ENCODE data around the gene POFUT1.
"Not testable (repeated sequence)": the region's sequence is repeated elsewhere in the genome, so short reads cannot be mapped to it uniquely, and the experiment has no call there.

The POFUT1 gene

GRCh38 chr20:32207626-32208498 lies at the start of gene POFUT1, which contains the start of gene PLAGL2:
TSS of gene POFUT1 (plus strand) at chr20:32207880. CDS start at chr20:32207942, 62 bp downstream.
TSS of gene PLAGL2 (minus strand) at chr20:32207743. CDS start at chr20:32202178, 5,565 bp downstream.
- DNase-seq = peak; percentile 87

DNA sequence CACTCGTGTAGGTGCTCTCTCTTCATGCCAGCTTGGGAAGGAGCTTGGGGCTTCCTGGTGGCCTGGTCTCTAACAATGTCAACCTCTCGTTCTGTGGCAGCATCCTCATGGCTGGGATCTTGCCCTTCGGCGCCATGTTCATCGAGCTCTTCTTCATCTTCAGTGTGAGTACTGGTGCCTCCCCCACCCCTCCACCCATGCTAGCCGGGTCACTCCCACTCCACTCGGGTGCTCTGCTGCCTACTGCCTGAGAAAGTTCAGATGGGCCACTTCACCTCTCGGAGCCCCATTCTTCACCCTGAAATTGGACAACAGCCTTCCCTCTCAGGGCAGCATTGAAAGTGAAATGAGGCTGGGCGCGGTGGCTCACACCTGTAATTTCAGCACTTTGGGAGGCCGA lies 49.3 kb upstream of the POFUT1 start:
- no peak for DNase-seq

DNA sequence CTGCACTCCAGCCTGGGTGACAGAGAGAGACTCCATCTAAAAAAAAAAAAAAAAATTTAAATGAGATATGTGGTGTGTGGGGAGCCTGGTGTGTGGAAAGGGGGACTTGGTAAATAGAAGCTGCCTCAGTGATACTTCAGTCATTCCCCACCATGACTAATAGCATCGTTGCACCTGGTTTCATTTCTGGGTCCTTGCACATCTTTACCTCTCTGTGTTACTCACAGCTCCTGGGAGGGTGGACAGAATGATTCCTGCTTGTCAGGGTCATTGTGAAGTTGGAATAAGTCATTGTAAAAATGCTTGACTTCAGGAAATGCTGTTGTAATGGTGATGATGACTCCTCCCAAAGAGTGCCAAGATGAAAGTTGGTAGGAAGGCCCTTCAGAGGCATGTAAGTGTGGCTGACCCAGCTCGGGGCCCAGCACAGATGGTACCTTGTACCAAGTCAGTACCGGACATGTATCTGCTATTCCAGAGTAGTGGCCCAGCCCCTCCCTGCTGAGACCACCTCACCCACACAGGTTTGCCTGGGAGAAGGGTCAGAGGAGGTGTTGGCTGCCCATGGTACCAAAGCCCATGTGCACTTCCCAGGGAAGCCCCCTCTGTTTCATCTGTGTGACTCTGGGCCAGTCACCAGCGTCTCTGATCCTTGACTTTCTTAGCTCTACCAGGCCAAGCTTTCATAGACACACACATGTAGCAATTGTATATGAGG lies 48.6 kb upstream of the POFUT1 start:
- no peak for DNase-seq

- DNase-seq = no peak
Observed at GRCh38 chr20:32159766-32160221, 47.9 kb upstream of the POFUT1 start.

GRCh38 chr20:32160341-32160740 lies 47.3 kb upstream of the POFUT1 start:
- no peak for DNase-seq

- no peak for DNase-seq
Observed at GRCh38 chr20:32162351-32162750, 45.3 kb upstream of the POFUT1 start.

DNA sequence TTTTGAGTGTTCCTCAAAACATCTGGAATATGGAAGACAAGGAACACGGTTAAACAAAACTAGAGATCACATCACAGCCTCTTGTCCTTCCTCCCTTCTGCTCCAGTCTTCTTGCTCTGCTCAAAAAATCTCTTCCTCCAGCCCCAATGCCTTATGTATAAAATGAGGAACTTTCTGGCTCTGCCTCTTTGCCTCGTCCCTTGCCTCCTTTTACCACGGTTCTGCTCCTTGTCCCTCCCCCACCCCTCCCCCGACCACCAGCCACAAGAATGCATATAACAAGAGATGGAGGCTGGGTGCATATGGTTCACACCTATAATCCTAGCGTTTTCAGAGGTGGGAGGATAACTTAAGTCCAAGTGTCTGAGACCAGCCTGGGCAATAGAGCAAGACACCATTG lies 43.7 kb upstream of the POFUT1 start:
- no peak for DNase-seq

- DNase-seq = no peak
Observed at GRCh38 chr20:32164984-32165735, 42.5 kb upstream of the POFUT1 start.

GRCh38 chr20:32165836-32166545 lies 41.7 kb upstream of the POFUT1 start:
- no peak for DNase-seq

GRCh38 chr20:32167552-32167951 lies 40.1 kb upstream of the POFUT1 start:
- no peak for DNase-seq

DNA sequence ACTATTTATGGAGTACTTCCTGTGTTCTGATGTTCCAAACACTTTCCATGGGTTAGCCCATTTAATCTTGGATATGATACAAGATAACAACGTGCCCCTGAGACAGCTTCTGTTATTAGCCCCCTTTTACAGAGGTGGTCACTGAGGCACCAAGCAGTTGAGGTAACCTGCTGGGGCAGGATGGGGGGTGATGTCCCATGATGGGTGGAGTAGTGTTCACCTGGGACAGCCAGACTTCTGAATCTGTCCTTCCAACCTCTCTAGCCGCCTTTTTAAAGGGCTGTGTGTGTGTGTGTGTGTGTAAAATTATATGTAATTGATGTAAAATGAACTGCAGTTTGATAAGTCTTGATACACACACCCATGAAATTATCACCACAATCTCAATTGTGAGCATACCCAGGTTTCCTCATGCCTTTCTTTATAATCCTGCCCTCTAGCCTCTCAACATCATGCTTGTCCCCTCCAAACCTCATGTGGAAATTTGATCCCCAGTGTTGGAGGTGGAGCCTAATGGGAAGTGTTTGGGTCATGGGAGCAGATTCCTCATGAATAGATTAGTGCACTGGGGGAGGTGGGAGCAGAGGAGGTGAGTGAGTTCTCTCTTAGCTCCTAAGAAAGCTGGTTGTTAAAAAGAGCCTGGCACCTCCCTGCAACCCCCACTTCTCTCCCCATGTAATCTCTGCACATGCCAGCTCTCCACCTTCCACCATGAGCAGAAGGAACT lies 39.3 kb upstream of the POFUT1 start:
- peak; percentile 8 for DNase-seq

DNA sequence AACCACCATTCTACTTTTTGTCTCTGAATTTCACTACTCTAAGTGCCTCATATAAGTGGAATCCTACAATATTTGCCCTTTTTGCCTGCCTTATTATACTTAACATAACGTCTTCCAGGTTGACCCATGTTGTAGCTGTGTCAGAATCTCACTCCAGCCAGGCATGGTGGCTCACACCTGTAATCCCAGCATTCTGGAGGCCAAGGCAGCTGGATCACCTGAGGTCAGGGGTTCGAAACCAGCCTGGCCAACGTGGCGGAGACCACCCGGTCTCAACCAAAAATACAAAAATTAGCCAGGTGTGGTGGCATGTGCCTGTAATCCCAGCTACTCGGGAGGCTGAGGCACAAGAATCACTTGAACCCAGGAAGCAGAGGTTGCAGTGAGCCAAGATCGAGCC lies 30.0 kb upstream of the POFUT1 start:
- DNase-seq = not testable (repeated sequence)

- DNase-seq = no peak
Observed at GRCh38 chr20:32179515-32179914, 28.2 kb upstream of the POFUT1 start.

DNA sequence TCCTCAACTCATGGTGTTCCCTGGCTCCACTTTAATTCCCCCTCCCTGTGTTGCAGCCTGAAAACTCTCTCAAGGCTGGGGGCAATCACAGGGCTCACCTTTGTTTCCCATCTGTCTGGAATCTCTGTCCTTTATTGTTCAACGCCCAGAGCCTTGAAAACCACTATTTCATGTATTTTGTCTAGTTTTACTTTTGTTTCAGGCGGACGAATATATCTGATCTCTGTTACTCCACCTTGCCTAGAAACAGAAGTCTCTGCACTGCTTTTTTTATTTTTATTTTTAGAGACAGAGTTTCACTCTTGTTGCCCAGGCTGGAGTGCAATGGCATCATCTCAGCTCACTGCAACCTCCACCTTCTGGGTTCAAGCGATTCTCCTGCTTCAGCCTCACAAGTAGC lies 27.7 kb upstream of the POFUT1 start:
- DNase-seq = no peak

DNA sequence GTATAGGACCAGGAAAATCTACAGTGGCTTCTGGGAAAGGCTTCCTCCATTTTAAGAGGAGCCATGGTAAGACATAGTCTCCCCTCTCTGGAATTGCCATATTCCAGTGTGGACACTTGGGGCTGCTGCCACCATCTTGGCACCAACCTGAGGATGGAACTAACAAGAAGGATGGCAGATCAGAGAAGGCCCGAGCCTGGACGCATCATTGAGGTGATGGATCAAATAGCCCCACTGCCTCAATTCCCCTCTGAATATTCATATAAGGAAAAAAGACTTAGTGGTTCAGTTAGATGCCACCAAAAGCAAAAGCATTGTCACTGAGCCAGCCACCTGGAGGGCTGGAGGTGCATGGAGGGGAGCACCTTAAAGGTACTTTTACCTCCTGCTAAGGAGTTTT lies 26.1 kb upstream of the POFUT1 start:
- no peak for DNase-seq

DNA sequence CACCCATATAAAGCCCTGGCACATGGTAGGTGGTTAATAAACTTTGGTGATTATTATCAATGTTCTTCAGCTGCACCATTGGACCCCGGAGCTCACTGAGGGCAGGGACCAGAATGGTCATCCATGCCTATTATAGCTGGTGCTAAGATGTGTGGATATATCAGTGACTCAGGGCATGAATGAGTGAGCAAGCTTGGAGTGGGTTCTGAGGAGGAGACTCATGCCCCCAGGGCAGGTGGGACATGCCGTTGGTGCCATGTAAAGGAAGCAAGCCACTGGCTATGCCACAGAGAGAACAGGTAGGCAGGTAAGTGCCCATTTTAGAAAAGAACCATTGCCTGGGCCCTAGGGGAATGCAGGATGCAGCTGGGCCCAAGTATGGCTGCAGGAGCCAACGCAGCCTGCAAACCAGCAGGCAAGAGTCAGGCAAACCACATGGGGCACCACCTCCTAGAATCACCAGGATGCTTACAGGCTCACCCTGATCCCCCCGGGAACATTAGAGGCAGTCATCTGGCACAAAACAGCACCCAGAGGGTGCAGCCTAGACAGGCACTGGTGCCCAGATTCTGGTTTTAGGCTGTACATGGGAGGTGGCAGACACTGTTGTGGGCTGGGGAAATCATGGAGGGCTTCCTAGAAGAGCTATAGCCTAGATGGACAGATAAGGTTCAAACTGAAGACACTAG lies 23.6 kb upstream of the POFUT1 start:
- no peak for DNase-seq

GRCh38 chr20:32184961-32185603 lies 22.6 kb upstream of the POFUT1 start:
- no peak for DNase-seq

GRCh38 chr20:32186506-32186905 lies 21.2 kb upstream of the POFUT1 start:
- DNase-seq = no peak

DNA sequence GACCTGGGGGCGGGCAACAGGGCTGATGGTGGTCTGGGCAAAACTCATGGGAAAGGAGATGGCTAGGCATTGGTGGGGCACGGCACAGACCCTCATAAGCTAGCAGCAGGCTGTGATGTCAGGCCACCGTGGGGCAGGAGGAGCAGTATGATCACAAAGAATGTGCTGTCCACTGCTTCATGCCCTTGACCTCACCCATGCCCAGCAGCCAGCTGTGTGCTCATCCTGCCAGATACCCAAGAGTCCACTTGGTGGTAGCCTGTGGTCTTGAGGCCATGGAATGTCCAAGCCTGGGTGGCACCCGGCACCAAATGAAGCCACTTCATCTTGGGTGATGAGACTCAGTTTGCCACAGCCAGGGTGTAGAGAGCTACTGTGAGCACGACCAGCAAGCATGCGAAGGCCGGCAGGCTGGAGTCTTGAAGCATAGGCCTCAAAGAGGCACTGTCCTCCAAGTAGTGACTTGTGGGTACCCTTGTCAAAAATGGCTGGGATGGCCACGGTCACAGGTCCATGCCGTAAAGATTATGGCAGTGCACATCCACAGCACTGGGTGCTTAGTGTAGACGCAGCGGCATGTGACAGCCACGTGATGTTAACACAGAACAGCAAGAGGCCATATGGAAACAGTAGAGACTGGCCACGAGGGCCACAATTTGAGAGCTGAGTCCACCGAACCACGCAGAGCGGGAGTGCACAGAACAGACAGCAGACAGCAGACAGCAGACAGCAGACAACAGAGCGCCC lies 19.1 kb upstream of the POFUT1 start:
- DNase-seq = no peak

- DNase-seq = no peak
Observed at GRCh38 chr20:32189123-32189410, 18.6 kb upstream of the POFUT1 start.

Measured in NCI-H1105 (cell line).